H1 (cell line): ENCODE data around the gene ETV7. TPM values are rescaled to one million over a fixed set of nuclear protein-coding genes. Genes with fewer than 3 reads are reported as not detected.

ENCODE experiments used
- CTCF ChIA-PET: fragments of 300-600 bp; sonication (Branson Sonifier 250); formaldehyde crosslinking; loops from one replicate; lab custom pipeline; 2021; ENCODE audit not compliant: partially characterized antibody; lab: Charles Lee
- POLR2A ChIA-PET: fragments of 300-600 bp; sonication (Branson Sonifier 250); formaldehyde crosslinking; loops from one replicate; lab custom pipeline; 2021; ENCODE audit warnings: inconsistent platforms; ENCODE audit not compliant: partially characterized antibody; lab: Charles Lee
- DNase-seq, 2 experiments: peaks; one replicate each; pipeline versions ENCODE4 v3.0.0 to v3.0.0-alpha.2; 2010 to 2022; ENCODE audit warnings: low spot score in 2 of 2, low read depth in 1 of 2, mixed read lengths in 1 of 2
- FAIRE-seq: peaks from 2 replicates; lab custom pipeline; 2011; peaks lifted over from hg19 to GRCh38; lab: Jason Lieb, UNC
- H2AFZ ChIP-seq: 2 replicates; pipeline ENCODE4 v1.8.1; 2012; ENCODE audit warnings: low read length, inconsistent platforms
- H2AK5ac ChIP-seq: 2 replicates; pipeline ENCODE4 v1.6.1; 2013; ENCODE audit warnings: low read depth, low read length
- H2BK120ac ChIP-seq: replicated peaks from 2 replicates; pipeline ENCODE3; 2013; ENCODE audit warnings: low read depth, low read length, inconsistent platforms
- H2BK12ac ChIP-seq: 2 replicates; pipeline ENCODE4 v1.6.1; 2013; ENCODE audit warnings: low read depth, low read length
- H2BK15ac ChIP-seq: 2 replicates; pipeline ENCODE4 v1.6.1; 2013; ENCODE audit warnings: low read length
- H2BK20ac ChIP-seq: 2 replicates; pipeline ENCODE4 v1.6.1; 2013; ENCODE audit warnings: low read length
- H2BK5ac ChIP-seq: 2 replicates; pipeline ENCODE4 v1.6.1; 2013; ENCODE audit warnings: low read depth, low read length
- H3K14ac ChIP-seq: 2 replicates; pipeline ENCODE4 v1.6.1; 2013; ENCODE audit warnings: inconsistent platforms; ENCODE audit not compliant: insufficient read length
- H3K18ac ChIP-seq: 2 replicates; pipeline ENCODE4 v1.6.1; 2013; ENCODE audit warnings: low read length; ENCODE audit errors: extremely low read depth
- H3K23ac ChIP-seq: 2 replicates; pipeline ENCODE4 v1.6.1; 2013; ENCODE audit warnings: inconsistent platforms; ENCODE audit not compliant: insufficient read length
- H3K23me2 ChIP-seq: 2 replicates; pipeline ENCODE4 v1.6.1; 2013; ENCODE audit warnings: low read depth, low read length
- H3K27ac ChIP-seq: 2 replicates; pipeline ENCODE4 v1.6.1; 2011; ENCODE audit warnings: low read depth, low read length, inconsistent platforms
- H3K27me3 ChIP-seq, 4 experiments: replicated peaks in 1 of 4; 1 replicate in 1 of 4; 2 replicates in 3 of 4; pipeline versions ENCODE4 v1.6.1 to v1.8.1; 2011 to 2013; ENCODE audit warnings: low read length in 3 of 4, mild to moderate bottlenecking in 3 of 4, inconsistent platforms in 2 of 4, mixed read lengths in 2 of 4, moderate library complexity in 1 of 4; ENCODE audit not compliant: control insufficient read depth in 3 of 4, insufficient read depth in 3 of 4; ENCODE audit errors: extremely low read depth in 1 of 4
- H3K36me3 ChIP-seq, 4 experiments: 2 replicates each; pipeline versions ENCODE4 v1.6.1 to v1.8.1; 2011 to 2013; ENCODE audit warnings: mild to moderate bottlenecking in 4 of 4, low read length in 3 of 4, moderate library complexity in 2 of 4, control low read depth in 1 of 4, inconsistent platforms in 1 of 4; ENCODE audit not compliant: insufficient read depth in 4 of 4, control insufficient read depth in 2 of 4
- H3K4ac ChIP-seq: replicated peaks from 2 replicates; pipeline ENCODE3; 2013; ENCODE audit warnings: low read length, low read depth, mixed read lengths, inconsistent platforms; ENCODE audit not compliant: insufficient read length
- H3K4me1 ChIP-seq, 4 experiments: replicated peaks in 1 of 4; 1 replicate in 1 of 4; 2 replicates in 3 of 4; pipeline versions ENCODE4 v1.6.1 to v1.8.1; 2011 to 2013; ENCODE audit warnings: low read length in 3 of 4, inconsistent platforms in 2 of 4, mixed read lengths in 1 of 4; ENCODE audit not compliant: insufficient read depth in 4 of 4, control insufficient read depth in 3 of 4
- H3K4me2 ChIP-seq, 2 experiments: 2 replicates each; pipeline versions ENCODE4 v1.6.1 to v1.8.1; 2011 to 2013; ENCODE audit warnings: low read depth in 2 of 2, low read length in 2 of 2, control low read depth in 1 of 2, inconsistent platforms in 1 of 2, mild to moderate bottlenecking in 1 of 2; ENCODE audit not compliant: insufficient read depth in 1 of 2
- H3K4me3 ChIP-seq, 4 experiments: fragments of 200-600, 300-600 bp in 1 of 4; sonication (generic), shearing (Covaris generic), sonication (Bioruptor Twin) in 1 of 4; 2 replicates each; pipeline versions ENCODE4 v1.5.1 to v1.8.1; 2011 to 2016; ENCODE audit warnings: low read length in 4 of 4, low read depth in 3 of 4, control low read depth in 2 of 4, inconsistent platforms in 2 of 4, mild to moderate bottlenecking in 2 of 4, mixed read lengths in 1 of 4, moderate library complexity in 1 of 4; ENCODE audit not compliant: insufficient read depth in 2 of 4; ENCODE audit errors: extremely low read depth in 1 of 4
- H3K56ac ChIP-seq: replicated peaks from 2 replicates; pipeline ENCODE3; 2013; ENCODE audit warnings: low read depth, mild to moderate bottlenecking, mixed read lengths, low read length, inconsistent platforms; ENCODE audit not compliant: insufficient read length
- H3K79me1 ChIP-seq: 2 replicates; pipeline ENCODE4 v1.6.1; 2013; ENCODE audit warnings: low read depth, low read length, control low read depth
- H3K79me2 ChIP-seq, 2 experiments: 2 replicates each; pipeline versions ENCODE4 v1.6.1 to v1.8.1; 2012 to 2013; ENCODE audit warnings: low read length in 2 of 2, mild to moderate bottlenecking in 2 of 2, inconsistent platforms in 1 of 2; ENCODE audit not compliant: insufficient read depth in 2 of 2, control insufficient read depth in 1 of 2
- H3K9ac ChIP-seq, 4 experiments: replicated peaks in 1 of 4; 1 replicate in 1 of 4; 2 replicates in 3 of 4; pipeline versions ENCODE4 v1.6.1 to v1.8.1; 2011 to 2013; ENCODE audit warnings: low read depth in 3 of 4, low read length in 3 of 4, control low read depth in 2 of 4, mild to moderate bottlenecking in 2 of 4, moderate library complexity in 2 of 4, inconsistent platforms in 1 of 4; ENCODE audit errors: extremely low read depth in 1 of 4
- H3K9me3 ChIP-seq, 2 experiments: 2 replicates each; pipeline versions ENCODE4 v1.6.1 to v1.8.1; 2012 to 2013; ENCODE audit warnings: mild to moderate bottlenecking in 2 of 2, moderate library complexity in 2 of 2, control low read depth in 1 of 2, inconsistent platforms in 1 of 2, low read depth in 1 of 2, low read length in 1 of 2, mixed read lengths in 1 of 2; ENCODE audit not compliant: insufficient read depth in 2 of 2
- H4K20me1 ChIP-seq, 2 experiments: replicated peaks in 1 of 2; 2 replicates each; pipeline versions ENCODE3 to v1.8.1; 2011 to 2013; ENCODE audit warnings: inconsistent platforms in 2 of 2, low read length in 2 of 2, mild to moderate bottlenecking in 1 of 2; ENCODE audit not compliant: insufficient read depth in 2 of 2, control insufficient read depth in 1 of 2
- H4K5ac ChIP-seq: 2 replicates; pipeline ENCODE4 v1.6.1; 2013; ENCODE audit warnings: low read length, low read depth, mixed read lengths, inconsistent platforms; ENCODE audit not compliant: insufficient read length
- H4K8ac ChIP-seq: 2 replicates; pipeline ENCODE4 v1.8.0; 2013; ENCODE audit warnings: mild to moderate bottlenecking, moderate library complexity, low read length, inconsistent platforms; ENCODE audit not compliant: insufficient read depth; ENCODE audit errors: extremely low read depth
- H4K91ac ChIP-seq: replicated peaks from 2 replicates; pipeline ENCODE3; 2013; ENCODE audit warnings: low read length, mixed read lengths, inconsistent platforms; ENCODE audit not compliant: insufficient read length
- CBX5 ChIP-seq: fragments of 300-800, 300-1000 bp; sonication (generic); IDR thresholded peaks from 2 replicates; pipeline ENCODE4 v1.7.1; 2016; ENCODE audit warnings: antibody characterized with exemption, low read length, low read depth
- CHD1 ChIP-seq: IDR thresholded peaks from 2 replicates; pipeline ENCODE4 v1.6.1; 2012; ENCODE audit warnings: low read depth, low read length, improper control_type of control experiment
- EGR1 ChIP-seq: IDR thresholded peaks from 2 replicates; pipeline ENCODE4 v1.6.1; 2011; ENCODE audit warnings: low read depth, low read length, borderline replicate concordance
- FOSL1 ChIP-seq: IDR thresholded peaks from 2 replicates; pipeline ENCODE4 v1.6.1; 2011; ENCODE audit warnings: mild to moderate bottlenecking, low read depth, low read length, moderate library complexity; ENCODE audit not compliant: insufficient read depth
- GABPA ChIP-seq: IDR thresholded peaks from 2 replicates; pipeline ENCODE4 v1.6.1; 2011; ENCODE audit warnings: mild to moderate bottlenecking, low read length, moderate library complexity, borderline replicate concordance; ENCODE audit not compliant: insufficient read depth
- GTF2F1 ChIP-seq: IDR thresholded peaks from 2 replicates; pipeline ENCODE4 v1.6.1; 2012; ENCODE audit warnings: low read depth, low read length, improper control_type of control experiment, borderline replicate concordance
- HDAC6 ChIP-seq: IDR thresholded peaks from one replicate; pipeline ENCODE4 v1.7.1; 2012; ENCODE audit warnings: low read depth, mild to moderate bottlenecking, inconsistent platforms, low read length, moderate library complexity
- RFX5 ChIP-seq: IDR thresholded peaks from 2 replicates; pipeline ENCODE4 v1.6.1; 2011; ENCODE audit warnings: low read depth, low read length, improper control_type of control experiment, borderline replicate concordance
- RXRA ChIP-seq: IDR thresholded peaks from 2 replicates; pipeline ENCODE4 v1.6.1; 2011; ENCODE audit warnings: low read depth, mild to moderate bottlenecking, low read length, moderate library complexity; ENCODE audit not compliant: insufficient read depth
- SIRT6 ChIP-seq: IDR thresholded peaks from one replicate; pipeline ENCODE4 v1.7.1; 2012; ENCODE audit warnings: low read length, inconsistent platforms
- SP4 ChIP-seq: IDR thresholded peaks from 2 replicates; pipeline ENCODE4 v1.6.1; 2012; ENCODE audit warnings: low read length, inconsistent platforms
- TAF1 ChIP-seq: IDR thresholded peaks from 2 replicates; pipeline ENCODE4 v1.6.1; 2011; ENCODE audit warnings: mild to moderate bottlenecking, low read depth, low read length
- WGBS, 2 experiments: shearing (Covaris generic) in 1 of 2; methylation state at CpG; one replicate each; pipeline versions ENCODE4 v1.1.6 to v1.1.7; 2013 to 2015; ENCODE audit warnings: low lambda C conversion rate in 2 of 2, mixed read lengths in 2 of 2, inconsistent platforms in 1 of 2, low coverage in 1 of 2, missing lambda C conversion rate in 1 of 2; ENCODE audit not compliant: insufficient replicate concordance in 2 of 2, insufficient coverage in 1 of 2, insufficient read length in 1 of 2; ENCODE audit errors: extremely low coverage in 1 of 2, missing lambda C conversion rate in 1 of 2; 5-methylcytosine and 5-hydroxymethylcytosine counted together
- polyA plus RNA-seq, 7 experiments: library from polyadenylated mRNA; depleted of rRNA in 3 of 7; stranded (reverse) in 5 of 7; unstranded in 2 of 7; fragments of >200 nt in 5 of 7; fragments of 200-250 nt in 2 of 7; gene quantifications; 1 replicate in 5 of 7; 2 replicates in 1 of 7; 4 replicates in 1 of 7; pipeline versions ENCODE4 v1.2.1 to v1.2.3, GENCODE V29; 2011 to 2013; ENCODE audit warnings: missing spikeins in 2 of 7, mixed read lengths in 2 of 7
- total RNA-seq: library from RNA; stranded (reverse); fragmentation: NEBNext Ultra II Directional; extraction: Animal tissue kit (Norgen Biotek cat#: 25700); gene quantifications from 2 replicates; pipeline ENCODE4 v1.2.1, GENCODE V29; 2021

Gene ETV7
- total and polyA plus RNA-seq, 2 of the 8 experiments (the other 6 are each of a cell fraction or from before 2014, with no cell fraction given): 0.54 to 2.4 TPM

GRCh38 chr6:36413489-36414480 is 26.3 kb upstream of the ETV7 start:
- H3K27me3 ChIP-seq: no peaks in the 10 kb centered on the region
- H3K23me2 ChIP-seq: no peaks in the 10 kb centered on the region
- H4K20me1 ChIP-seq: no peaks in the 10 kb centered on the region
- no peak overlapping the region for H2BK15ac ChIP-seq
- no peak overlapping the region for H3K4ac ChIP-seq
- no peak overlapping the region for H2AFZ ChIP-seq
- no peaks in the 10 kb centered on the region for H3K79me2 ChIP-seq
- no peak overlapping the region for H2BK12ac ChIP-seq
- H3K27ac ChIP-seq: no peak overlapping the region
- H3K18ac ChIP-seq: no peak overlapping the region
- H3K36me3 ChIP-seq: no peaks in the 10 kb centered on the region
- no peaks in the 10 kb centered on the region for H3K79me1 ChIP-seq
- FAIRE-seq: no peak
- H3K4me3 ChIP-seq: no peak overlapping the region
- DNase-seq: no peak
- POLR2A ChIA-PET: interaction anchor here (0.6 kb wide), 1 partner anchor 742 kb away, joined by 3 read pairs; no protein-coding TSS in a partner anchor
- H2BK20ac ChIP-seq: no peak overlapping the region
- H3K9me3 ChIP-seq: no peaks in the 10 kb centered on the region
- H3K4me1 ChIP-seq: no peaks in the 10 kb centered on the region
- H4K8ac ChIP-seq: no peak overlapping the region
- no peak overlapping the region for H3K9ac ChIP-seq
- H2BK5ac ChIP-seq: no peak overlapping the region
- H4K91ac ChIP-seq: no peak overlapping the region
- H3K4me2 ChIP-seq: no peak overlapping the region
- no peak overlapping the region for H3K56ac ChIP-seq
- no peak overlapping the region for H3K14ac ChIP-seq
- no peak overlapping the region for H4K5ac ChIP-seq
- H2BK120ac ChIP-seq: no peak overlapping the region
- 94% methylated on average over 4 of the region's 4 CpGs; no CpG with 5 or more reads in 1 of the 2 experiments for WGBS, 2 experiments
- H3K23ac ChIP-seq: no peak overlapping the region
- CTCF ChIA-PET: no interaction called here
- H2AK5ac ChIP-seq: no peak overlapping the region
- TF ChIP-seq GTF2F1 (no peak), CBX5 (no peak), TAF1 (no peak), RFX5 (no peak), SIRT6 (no peak), SP4 (no peak), RXRA (no peak), GABPA (no peak), FOSL1 (no peak), CHD1 (no peak), EGR1 (no peak), HDAC6 (no peak)
